HT-29 (cell line): ENCODE data around the gene VENTX. TPM values are rescaled to one million over a fixed set of nuclear protein-coding genes. Genes with fewer than 3 reads are reported as not detected.

Experiments
- DNase-seq: peaks from one replicate; pipeline ENCODE4 v3.0.0-alpha.2; 2015; ENCODE audit warnings: low spot score
- total RNA-seq: library from RNA; depleted of rRNA; stranded (reverse); fragments of >200 nt; shearing (Covaris generic); gene quantifications from 2 replicates; pipeline ENCODE4 v1.2.3, GENCODE V29; 2014

VENTX gene
- total RNA-seq, 1 experiment from 2014 or later: not detected

- no peak for DNase-seq
These were observed 2.3 kb upstream of the VENTX start for GRCh38 chr10:133235265-133235855.

- no peak for DNase-seq
These were observed 1.7 kb upstream of the VENTX start for GRCh38 chr10:133235932-133236331.

- DNase-seq: no peak
These were observed 1.0 kb upstream of the VENTX start for GRCh38 chr10:133236401-133237240.

GRCh38 chr10:133237241-133237587 lies 441 bp upstream of the VENTX start:
- DNase-seq: no peak

GRCh38 chr10:133238466-133238804 lies 780 bp downstream of the VENTX start:
- no peak for DNase-seq

GRCh38 chr10:133239990-133240389 lies 2.3 kb downstream of the VENTX start:
- no peak for DNase-seq

GRCh38 chr10:133241501-133242205 lies 4.0 kb downstream of the VENTX start:
- no peak for DNase-seq

- DNase-seq: no peak
These were observed 5.1 kb downstream of the VENTX start for GRCh38 chr10:133242611-133243356.

- DNase-seq: no peak
These were observed 5.9 kb downstream of the VENTX start for GRCh38 chr10:133243593-133243992.

GRCh38 chr10:133245439-133246235 lies 8.0 kb downstream of the VENTX start:
- no peak for DNase-seq

GRCh38 chr10:133246236-133246626 lies 8.6 kb downstream of the VENTX start:
- no peak for DNase-seq

- DNase-seq: no peak
These were observed 10.2 kb downstream of the VENTX start for GRCh38 chr10:133247681-133248333.

- no peak for DNase-seq
These were observed 10.7 kb downstream of the VENTX start for GRCh38 chr10:133248334-133248715.

- DNase-seq: no peak
These were observed 11.6 kb downstream of the VENTX start for GRCh38 chr10:133249094-133249780.

GRCh38 chr10:133249975-133250754 lies 12.5 kb downstream of the VENTX start:
- no peak for DNase-seq

GRCh38 chr10:133251388-133252222 lies 13.9 kb downstream of the VENTX start:
- DNase-seq: no peak

GRCh38 chr10:133252223-133252552 lies 14.5 kb downstream of the VENTX start:
- no peak for DNase-seq

GRCh38 chr10:133253361-133253955 lies 15.8 kb downstream of the VENTX start:
- no peak for DNase-seq
